A549 (cell line): Measurements from ENCODE around the gene SNCAIP.

Experiments
- CTCF ChIP-seq: fragments of >200 bp; sonication (Bioruptor Twin); formaldehyde crosslinking; IDR thresholded peaks from 3 replicates; pipeline ENCODE4 v1.5.1; 2016
- MAX ChIP-seq: IDR thresholded peaks from 2 replicates; pipeline ENCODE4 v1.6.1; 2012

DNA sequence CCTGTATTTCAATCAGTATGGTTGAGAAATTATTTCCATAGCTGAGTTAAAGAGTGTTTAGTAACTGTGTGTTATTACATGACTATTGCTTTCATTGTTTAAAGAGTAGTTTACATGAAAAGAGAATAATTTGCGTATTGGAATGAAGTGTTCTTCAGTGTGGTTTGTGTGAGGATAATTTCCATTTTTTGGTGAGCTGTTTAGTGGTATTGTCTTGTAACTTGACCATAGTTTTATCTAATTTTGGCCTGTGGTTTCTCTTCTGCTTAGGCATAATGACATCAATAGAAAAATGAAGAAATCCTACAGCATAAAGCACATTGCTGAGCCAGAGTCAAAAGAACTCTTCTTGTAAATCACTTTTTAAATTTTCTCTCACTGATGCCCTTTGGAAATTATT is 151.2 kb downstream of the SNCAIP start:
- TF ChIP-seq MAX (no peak), CTCF (no peak)
